ENCODE data around the gene ICA1. TPM values are rescaled to one million over a fixed set of nuclear protein-coding genes. Genes with fewer than 3 reads are reported as not detected.

The ICA1 gene
- total and polyA plus RNA-seq, 2 donors (not counting 3 experiments of a cell fraction or from before 2014, with no cell fraction given): 19.0 to 47.1 TPM

DNA sequence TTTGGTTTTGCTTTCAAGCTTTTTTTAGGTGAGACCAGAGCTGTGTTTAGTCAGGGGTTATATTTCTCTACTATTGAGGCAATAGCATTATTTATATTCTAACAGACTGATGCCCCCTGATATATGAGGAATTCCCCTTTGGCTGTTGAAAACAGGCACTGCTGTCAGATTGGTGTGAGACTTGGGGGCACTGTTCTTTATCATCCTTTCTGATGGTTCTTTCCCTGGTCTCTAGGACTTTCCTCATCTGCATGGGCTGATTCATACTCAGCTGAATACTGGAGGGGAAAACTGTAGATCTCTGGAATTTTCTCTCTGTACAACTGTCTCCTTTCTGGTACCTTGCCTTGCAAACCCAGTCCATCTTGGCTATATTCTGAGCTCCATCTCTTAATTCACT is 10.0 kb upstream of the ICA1 start:
- CTCF ChIA-PET: interaction anchor here (3.4 kb wide), 1 partner anchor 24 kb away, joined by 19 read pairs; no protein-coding TSS in a partner anchor

More for the DNA sequence above, 10.0 kb upstream of the ICA1 start:
- Histone ChIP-seq H3K4me2 (ENCODE audit: insufficient read depth, low read length) (no peak overlapping the region), H4K20me1 (replicated peaks; ENCODE audit: control insufficient read depth, extremely low read depth, insufficient read depth, low read length) (no peaks in the 10 kb centered on the region), H3K9ac (replicated peaks; ENCODE audit: extremely low read depth, insufficient read depth, low read length) (no peak overlapping the region), H3K4me3 (replicated peaks in 1 of 3; ENCODE audit: insufficient read depth in 1 of 3, low read depth in 1 of 3, low read length in 3 of 3) (no peak overlapping the region), H3K9me3 (replicated peaks; ENCODE audit: control insufficient read depth, insufficient read depth, low read length) (no peaks in the 10 kb centered on the region), H3K27me3 (ENCODE audit: control insufficient read depth in 2 of 2, insufficient read depth in 2 of 2, low read length in 2 of 2) (peaks cover 0 to 8% of the 10 kb centered on the region in 2 experiments), H3K4me1 (ENCODE audit: control insufficient read depth, extremely low read depth, insufficient read depth, low read length) (no peaks in the 10 kb centered on the region), H3K9me1 (replicated peaks; ENCODE audit: control insufficient read depth, extremely low read depth, insufficient read depth, low read length) (no peaks in the 10 kb centered on the region), H2AFZ (ENCODE audit: low read depth, low read length) (no peak overlapping the region), H3K79me2 (ENCODE audit: control insufficient read depth, insufficient read depth, low read length) (no peaks in the 10 kb centered on the region), H3K36me3 (ENCODE audit: control insufficient read depth in 2 of 2, extremely low read depth in 1 of 2, insufficient read depth in 2 of 2, low read length in 2 of 2) (no peaks in the 10 kb centered on the region), H3K27ac (ENCODE audit: insufficient read depth, low read depth, low read length) (no peak overlapping the region)
- dilution Hi-C loops (cut with MboI; ENCODE audit: extremely low pct_ligation_motif_present, low sequenced_read_pairs) (no loop called here), intact Hi-C loops (cut with micrococcal nuclease) (no loop called here)
- BruUV-seq (replicated peaks): no TSS peak
- TF ChIP-seq JUN (IDR thresholded peaks at IDR 0.05; ENCODE audit: borderline replicate concordance, insufficient read depth, insufficient read length, low read depth): no peak
- TF ChIP-seq GATA2 (IDR thresholded peaks at IDR 0.05; ENCODE audit: insufficient read depth, insufficient read length, low read depth, low read length): no peak
- TF ChIP-seq, protein P1, sequence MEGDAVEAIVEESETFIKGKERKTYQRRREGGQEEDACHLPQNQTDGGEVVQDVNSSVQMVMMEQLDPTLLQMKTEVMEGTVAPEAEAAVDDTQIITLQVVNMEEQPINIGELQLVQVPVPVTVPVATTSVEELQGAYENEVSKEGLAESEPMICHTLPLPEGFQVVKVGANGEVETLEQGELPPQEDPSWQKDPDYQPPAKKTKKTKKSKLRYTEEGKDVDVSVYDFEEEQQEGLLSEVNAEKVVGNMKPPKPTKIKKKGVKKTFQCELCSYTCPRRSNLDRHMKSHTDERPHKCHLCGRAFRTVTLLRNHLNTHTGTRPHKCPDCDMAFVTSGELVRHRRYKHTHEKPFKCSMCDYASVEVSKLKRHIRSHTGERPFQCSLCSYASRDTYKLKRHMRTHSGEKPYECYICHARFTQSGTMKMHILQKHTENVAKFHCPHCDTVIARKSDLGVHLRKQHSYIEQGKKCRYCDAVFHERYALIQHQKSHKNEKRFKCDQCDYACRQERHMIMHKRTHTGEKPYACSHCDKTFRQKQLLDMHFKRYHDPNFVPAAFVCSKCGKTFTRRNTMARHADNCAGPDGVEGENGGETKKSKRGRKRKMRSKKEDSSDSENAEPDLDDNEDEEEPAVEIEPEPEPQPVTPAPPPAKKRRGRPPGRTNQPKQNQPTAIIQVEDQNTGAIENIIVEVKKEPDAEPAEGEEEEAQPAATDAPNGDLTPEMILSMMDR (IDR thresholded peaks at IDR 0.05; ENCODE audit: extremely low read depth in 1 of 2, insufficient read depth in 1 of 2, low read depth in 1 of 2, low read length in 2 of 2): no peak
- TF ChIP-seq EZH2 (IDR thresholded peaks at IDR 0.05; ENCODE audit: borderline replicate concordance, low read depth, low read length, severe bottlenecking): no peak
- no peak for TF ChIP-seq FOS (IDR thresholded peaks at IDR 0.05; ENCODE audit: borderline replicate concordance, insufficient read depth, low read length)
- TF ChIP-seq POLR2AphosphoS5 (IDR thresholded peaks at IDR 0.05; ENCODE audit: insufficient read depth, low read depth, low read length): no peak
- TF ChIP-seq, protein P2, sequence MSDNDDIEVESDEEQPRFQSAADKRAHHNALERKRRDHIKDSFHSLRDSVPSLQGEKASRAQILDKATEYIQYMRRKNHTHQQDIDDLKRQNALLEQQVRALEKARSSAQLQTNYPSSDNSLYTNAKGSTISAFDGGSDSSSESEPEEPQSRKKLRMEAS (IDR thresholded peaks at IDR 0.05; ENCODE audit: insufficient read depth, insufficient read length): no peak
- TF ChIP-seq MYC (IDR thresholded peaks at IDR 0.05; ENCODE audit: low read depth, low read length): no peak
- no peak for FAIRE-seq
- POLR2A ChIA-PET: no interaction called here
- DNase-seq (ENCODE audit: low read depth, low spot score): no peak

All from endothelial cell of umbilical vein (primary cell).